Endothelial cell of umbilical vein (primary cell): ENCODE measurements around the gene GRID1. TPM values are rescaled to one million over a fixed set of nuclear protein-coding genes. Genes with fewer than 3 reads are reported as not detected.

Experiments
- BruUV-seq: library from RNA; stranded (reverse); fragments of 400-500 nt; replicated peaks from 2 replicates; lab custom pipeline; 2021; lab: Mats Ljungman, UMichigan
- CTCF ChIA-PET: fragments of 300-600, 350-600 bp; sonication (Branson Sonifier 250); formaldehyde crosslinking; loops from one replicate; lab custom pipeline; 2021; ENCODE audit warnings: antibody characterized with exemption, inconsistent platforms; lab: Charles Lee
- POLR2A ChIA-PET: fragments of 300-600, 350-600 bp; sonication (Branson Sonifier 250); formaldehyde crosslinking; loops from one replicate; lab custom pipeline; 2021; ENCODE audit warnings: antibody characterized with exemption, inconsistent platforms; lab: Charles Lee
- DNase-seq: peaks from one replicate; pipeline ENCODE4 v3.0.0-alpha.2; 2011; ENCODE audit warnings: low read depth, low spot score
- FAIRE-seq: peaks from 2 replicates; lab custom pipeline; 2011; peaks lifted over from hg19 to GRCh38; lab: Jason Lieb, UNC
- H2AFZ ChIP-seq: 2 replicates; pipeline ENCODE4 v1.6.0; 2012; ENCODE audit warnings: low read depth, low read length, control low read depth, inconsistent platforms
- H3K27ac ChIP-seq: 2 replicates; pipeline ENCODE4 v1.5.1; 2011; ENCODE audit warnings: low read depth, mild to moderate bottlenecking, control low read depth, low read length, moderate library complexity; ENCODE audit not compliant: insufficient read depth
- H3K27me3 ChIP-seq, 2 experiments: 2 replicates each; pipeline versions ENCODE4 v1.6.0 to v1.6.1; 2011; ENCODE audit warnings: low read length in 2 of 2, mixed read lengths in 1 of 2; ENCODE audit not compliant: control insufficient read depth in 2 of 2, insufficient read depth in 2 of 2
- H3K36me3 ChIP-seq, 2 experiments: 2 replicates in 1 of 2; 3 replicates in 1 of 2; pipeline ENCODE4 v1.5.1; 2011; ENCODE audit warnings: low read length in 2 of 2, mild to moderate bottlenecking in 1 of 2, moderate library complexity in 1 of 2; ENCODE audit not compliant: control insufficient read depth in 2 of 2, insufficient read depth in 2 of 2; ENCODE audit errors: extremely low read depth in 1 of 2
- H3K4me1 ChIP-seq: 3 replicates; pipeline ENCODE4 v1.5.1; 2011; ENCODE audit warnings: mild to moderate bottlenecking, low read length; ENCODE audit not compliant: control insufficient read depth, insufficient read depth; ENCODE audit errors: extremely low read depth
- H3K4me2 ChIP-seq: 2 replicates; pipeline ENCODE4 v1.6.1; 2011; ENCODE audit warnings: low read length, control low read depth, mixed read lengths; ENCODE audit not compliant: insufficient read depth
- H3K4me3 ChIP-seq, 3 experiments: fragments of 200-600 bp in 1 of 3; sonication (generic), shearing (Covaris generic) in 1 of 3; replicated peaks in 1 of 3; 2 replicates each; pipeline ENCODE4 v1.5.1; 2011 to 2016; ENCODE audit warnings: control low read depth in 3 of 3, low read length in 3 of 3, mild to moderate bottlenecking in 2 of 3, inconsistent platforms in 1 of 3, low read depth in 1 of 3, moderate library complexity in 1 of 3; ENCODE audit not compliant: insufficient read depth in 1 of 3
- H3K79me2 ChIP-seq: 2 replicates; pipeline ENCODE4 v1.6.0; 2012; ENCODE audit warnings: low read length, inconsistent platforms; ENCODE audit not compliant: control insufficient read depth, insufficient read depth
- H3K9ac ChIP-seq: replicated peaks from 2 replicates; pipeline ENCODE3; 2011; ENCODE audit warnings: low read length, control low read depth; ENCODE audit not compliant: insufficient read depth; ENCODE audit errors: extremely low read depth
- H3K9me1 ChIP-seq: replicated peaks from 3 replicates; pipeline ENCODE4 v1.6.0; 2011; ENCODE audit warnings: mild to moderate bottlenecking, low read length; ENCODE audit not compliant: control insufficient read depth, insufficient read depth; ENCODE audit errors: extremely low read depth
- H3K9me3 ChIP-seq: replicated peaks from 2 replicates; pipeline ENCODE4 v1.5.1; 2012; ENCODE audit warnings: low read length, inconsistent platforms; ENCODE audit not compliant: control insufficient read depth, insufficient read depth
- H4K20me1 ChIP-seq: replicated peaks from 2 replicates; pipeline ENCODE3; 2011; ENCODE audit warnings: mild to moderate bottlenecking, low read length; ENCODE audit not compliant: control insufficient read depth, insufficient read depth; ENCODE audit errors: extremely low read depth
- CTCF ChIP-seq, 2 donors: IDR thresholded peaks; 1 replicate in 1 of 2; 2 replicates in 1 of 2; pipeline ENCODE4 v1.5.1; 2011; ENCODE audit warnings: low read length in 2 of 2, mild to moderate bottlenecking in 2 of 2, moderate library complexity in 2 of 2, control low read depth in 1 of 2, inconsistent platforms in 1 of 2, low read depth in 1 of 2; ENCODE audit not compliant: insufficient read depth in 1 of 2; ENCODE audit errors: extremely low read depth in 1 of 2
- EZH2 ChIP-seq: IDR thresholded peaks from 2 replicates; pipeline ENCODE4 v1.6.1; 2012; ENCODE audit warnings: borderline replicate concordance, low read depth, mild to moderate bottlenecking, moderate library complexity, low read length, inconsistent platforms; ENCODE audit not compliant: severe bottlenecking
- FOS ChIP-seq: IDR thresholded peaks from 2 replicates; pipeline ENCODE4 v1.6.1; 2011; ENCODE audit warnings: mild to moderate bottlenecking, low read length, moderate library complexity, borderline replicate concordance; ENCODE audit not compliant: insufficient read depth
- GATA2 ChIP-seq: IDR thresholded peaks from 2 replicates; pipeline ENCODE4 v1.7.0; 2011; ENCODE audit warnings: low read depth, mild to moderate bottlenecking, moderate library complexity, mixed read lengths, low read length; ENCODE audit not compliant: insufficient read length, insufficient read depth
- JUN ChIP-seq: IDR thresholded peaks from 2 replicates; pipeline ENCODE4 v1.6.1; 2011; ENCODE audit warnings: borderline replicate concordance, low read depth; ENCODE audit not compliant: insufficient read length, insufficient read depth
- MYC ChIP-seq: IDR thresholded peaks from one replicate; pipeline ENCODE4 v1.6.1; 2011; ENCODE audit warnings: mild to moderate bottlenecking, low read depth, low read length
- POLR2A ChIP-seq: IDR thresholded peaks from 2 replicates; pipeline ENCODE4 v1.6.1; 2012; ENCODE audit warnings: low read depth, mild to moderate bottlenecking, control low read depth, low read length
- POLR2AphosphoS5 ChIP-seq: IDR thresholded peaks from 2 replicates; pipeline ENCODE4 v1.6.1; 2012; ENCODE audit warnings: low read depth, mild to moderate bottlenecking, control low read depth, low read length, moderate library complexity; ENCODE audit not compliant: insufficient read depth
- dilution Hi-C: fragments of 300-500 bp; cut with MboI; formaldehyde crosslinking; loops from one replicate; pipeline ENCODE4 v1.15.0; 2019; ENCODE audit warnings: low sequenced_read_pairs; ENCODE audit not compliant: extremely low pct_ligation_motif_present
- intact Hi-C: fragments of 100-400 bp; cut with micrococcal nuclease; formaldehyde crosslinking; loops from one replicate; pipeline ENCODE4 v1.10.0; 2022
- polyA plus RNA-seq, 4 experiments: library from polyadenylated mRNA; depleted of rRNA in 3 of 4; stranded (reverse) in 3 of 4; unstranded in 1 of 4; fragments of >200 nt; gene quantifications; 2 replicates each; pipeline versions ENCODE4 v1.2.1 to v1.2.3, GENCODE V29; 2011 to 2012; ENCODE audit warnings: missing spikeins in 1 of 4
- total RNA-seq: library from RNA; stranded (reverse); gene quantifications from 2 replicates; pipeline ENCODE4 v1.2.3, GENCODE V29; 2021
- TF ChIP-seq, protein P1 (sequence below): IDR thresholded peaks from 2 replicates; pipeline ENCODE4 v1.6.1; 2011; ENCODE audit not compliant: insufficient read depth, insufficient read length

The GRID1 gene
- total and polyA plus RNA-seq, 2 donors (not counting 3 experiments of a cell fraction or from before 2014, with no cell fraction given), result not detected

GRCh38 chr10:85580585-85580984 lies 786.0 kb downstream of the GRID1 start:
- H3K4me1 ChIP-seq, result no peaks in the 10 kb centered on the region
- DNase-seq, result no peak

More at GRCh38 chr10:85580585-85580984, 786.0 kb downstream of the GRID1 start:
- Histone ChIP-seq H3K4me2 (no peak overlapping the region), H3K79me2 (no peaks in the 10 kb centered on the region), H3K27ac (no peak overlapping the region), H3K9me3 (no peaks in the 10 kb centered on the region), H3K9me1 (no peaks in the 10 kb centered on the region), H3K4me3 (no peak overlapping the region), H3K27me3 (no peaks in the 10 kb centered on the region), H3K9ac (no peak overlapping the region), H2AFZ (no peak overlapping the region), H4K20me1 (no peaks in the 10 kb centered on the region), H3K36me3 (no peaks in the 10 kb centered on the region)
- ChIA-PET POLR2A (no interaction called here), CTCF (no interaction called here)
- dilution Hi-C loops, result no loop called here
- no peak for TF ChIP-seq JUN
- no peak for TF ChIP-seq MYC
- TF ChIP-seq GATA2, result no peak
- no peak for TF ChIP-seq POLR2AphosphoS5
- no peak for TF ChIP-seq POLR2A
- no peak for TF ChIP-seq FOS
- TF ChIP-seq, protein P1, sequence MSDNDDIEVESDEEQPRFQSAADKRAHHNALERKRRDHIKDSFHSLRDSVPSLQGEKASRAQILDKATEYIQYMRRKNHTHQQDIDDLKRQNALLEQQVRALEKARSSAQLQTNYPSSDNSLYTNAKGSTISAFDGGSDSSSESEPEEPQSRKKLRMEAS, result no peak
- TF ChIP-seq CTCF (IDR thresholded peaks at IDR 0.05; ENCODE audit: extremely low read depth in 1 of 2, insufficient read depth in 1 of 2, low read depth in 1 of 2, low read length in 2 of 2), result no peak
- TF ChIP-seq EZH2, result no peak
- BruUV-seq, result no TSS peak
- intact Hi-C loops, result no loop called here
- FAIRE-seq, result no peak
